Keratinocyte (primary cell): ENCODE measurements around the gene PDCD7.

ENCODE experiments used
- CTCF ChIP-seq, 3 experiments: IDR thresholded peaks in 1 of 3; conservative IDR thresholded peaks in 1 of 3; optimal IDR thresholded peaks in 1 of 3; 2 replicates in 2 of 3; 3 replicates in 1 of 3; pipeline versions ENCODE3 to v1.5.1; 2011; ENCODE audit warnings: low read length in 3 of 3, mild to moderate bottlenecking in 3 of 3, moderate library complexity in 2 of 3, control low read depth in 1 of 3, inconsistent platforms in 1 of 3; ENCODE audit not compliant: insufficient read depth in 2 of 3; ENCODE audit errors: extremely low read depth in 1 of 3
- EZH2 ChIP-seq: IDR thresholded peaks from one replicate; pipeline ENCODE4 v1.6.1; 2012; ENCODE audit warnings: inconsistent platforms, mild to moderate bottlenecking, low read length, moderate library complexity

DNA sequence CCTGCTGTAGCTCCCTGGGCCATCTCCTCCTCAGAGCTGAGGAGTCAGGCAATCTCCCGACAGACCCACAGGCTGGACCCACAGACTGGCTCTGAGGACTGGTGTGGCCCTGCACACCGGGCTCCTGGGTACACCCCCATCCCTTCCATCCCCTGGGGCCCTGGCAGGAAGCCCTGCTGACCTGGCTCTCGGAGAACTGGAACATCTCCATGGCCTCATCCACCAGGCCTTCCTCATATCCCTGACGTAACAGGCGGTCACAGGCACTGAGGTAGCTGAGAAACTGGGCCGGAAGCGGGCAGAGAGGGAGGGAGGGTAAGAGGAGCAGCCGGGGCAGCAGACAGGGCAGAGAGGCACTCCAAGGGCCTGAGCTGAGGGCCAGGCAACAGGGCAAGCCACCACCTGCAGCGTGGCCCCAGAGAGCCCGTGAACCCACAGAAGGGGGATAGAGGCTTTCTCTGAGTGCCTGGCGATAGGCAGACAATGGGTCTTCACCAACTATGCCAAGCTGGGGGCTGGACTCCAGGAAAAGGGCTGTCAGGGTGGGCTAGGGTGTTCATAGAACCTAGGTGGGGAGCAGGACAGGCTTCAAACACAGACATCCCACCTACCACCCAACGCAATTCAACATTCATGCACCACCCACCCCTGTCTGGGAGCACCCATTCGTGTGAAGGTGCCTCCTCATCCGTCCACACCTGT is 39.2 kb downstream of the PDCD7 start:
- TF ChIP-seq CTCF (optimal IDR thresholded peaks at IDR 0.05 in 1 of 3, IDR thresholded peaks at IDR 0.05 in 1 of 3, conservative IDR thresholded peaks at IDR 0.05 in 1 of 3; ENCODE audit: extremely low read depth in 1 of 3, insufficient read depth in 2 of 3, low read length in 3 of 3), result no peak
- no peak for TF ChIP-seq EZH2
